GDM1 (cell line): ENCODE results near the gene RPRD2.
"Not testable (repeated sequence)": the region's sequence is repeated elsewhere in the genome, so short reads cannot be mapped to it uniquely, and the experiment has no call there.

Experiments used
- DNase-seq: peaks from one replicate; lab custom pipeline; 2025; lab: John Stamatoyannopoulos, UW

RPRD2 gene

DNA sequence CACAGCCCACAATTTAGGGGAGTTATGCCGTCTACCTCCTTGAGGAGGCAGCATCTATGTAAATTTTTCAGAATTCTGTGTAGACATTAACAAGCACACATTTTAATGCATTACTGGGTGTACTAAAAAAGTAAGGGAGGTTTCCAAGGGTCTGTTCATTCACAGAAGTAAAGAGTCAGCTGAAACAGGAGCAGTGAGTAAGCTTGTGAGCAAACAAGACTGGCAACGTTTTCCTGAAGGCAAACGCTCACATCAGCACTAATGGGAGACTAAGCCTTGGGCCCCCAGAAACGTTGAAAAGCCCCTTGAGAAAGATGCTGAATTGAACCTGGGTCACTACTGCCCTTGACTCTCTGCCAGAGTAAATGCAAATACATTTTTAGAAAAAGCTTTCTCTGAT lies 25.7 kb downstream of the RPRD2 start:
- no peak for DNase-seq

DNA sequence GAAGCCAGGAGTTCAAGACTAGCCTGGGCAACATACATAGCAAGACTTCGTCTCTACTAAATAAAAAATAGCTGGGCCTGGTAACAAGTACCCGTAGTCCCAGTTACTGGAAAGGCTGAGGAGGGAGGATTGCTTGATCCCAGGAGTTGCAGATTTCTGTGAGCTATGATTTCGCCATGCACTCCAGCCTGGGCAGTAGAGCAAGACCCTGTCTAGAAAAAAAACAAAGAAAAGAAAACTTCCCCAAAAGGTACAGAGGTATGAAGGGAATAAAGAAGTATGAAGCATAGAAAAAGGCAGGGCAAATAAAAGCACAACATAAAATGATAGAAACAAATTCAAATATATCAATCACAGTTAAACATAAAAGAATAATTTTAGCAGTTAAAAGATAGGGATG lies 28.7 kb downstream of the RPRD2 start:
- no peak for DNase-seq

DNA sequence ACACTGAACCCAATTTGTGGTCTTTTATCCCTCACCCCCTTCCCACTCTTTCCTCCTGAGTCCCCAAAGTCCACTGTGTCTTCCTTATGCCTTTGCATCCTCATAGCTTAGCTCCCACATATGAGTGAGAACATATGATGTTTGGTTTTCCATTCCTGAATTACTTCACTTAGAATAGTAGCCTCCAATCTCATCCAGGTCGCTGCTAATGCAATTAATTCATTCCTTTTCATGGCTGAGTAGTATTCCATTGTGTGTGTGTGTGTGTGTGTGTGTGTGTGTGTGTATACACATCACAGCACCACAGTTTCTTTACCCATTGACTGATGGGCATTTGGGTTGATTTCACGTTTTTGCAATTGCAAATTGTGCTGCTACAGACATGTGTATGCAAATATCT lies 31.2 kb downstream of the RPRD2 start:
- DNase-seq = not testable (repeated sequence)

DNA sequence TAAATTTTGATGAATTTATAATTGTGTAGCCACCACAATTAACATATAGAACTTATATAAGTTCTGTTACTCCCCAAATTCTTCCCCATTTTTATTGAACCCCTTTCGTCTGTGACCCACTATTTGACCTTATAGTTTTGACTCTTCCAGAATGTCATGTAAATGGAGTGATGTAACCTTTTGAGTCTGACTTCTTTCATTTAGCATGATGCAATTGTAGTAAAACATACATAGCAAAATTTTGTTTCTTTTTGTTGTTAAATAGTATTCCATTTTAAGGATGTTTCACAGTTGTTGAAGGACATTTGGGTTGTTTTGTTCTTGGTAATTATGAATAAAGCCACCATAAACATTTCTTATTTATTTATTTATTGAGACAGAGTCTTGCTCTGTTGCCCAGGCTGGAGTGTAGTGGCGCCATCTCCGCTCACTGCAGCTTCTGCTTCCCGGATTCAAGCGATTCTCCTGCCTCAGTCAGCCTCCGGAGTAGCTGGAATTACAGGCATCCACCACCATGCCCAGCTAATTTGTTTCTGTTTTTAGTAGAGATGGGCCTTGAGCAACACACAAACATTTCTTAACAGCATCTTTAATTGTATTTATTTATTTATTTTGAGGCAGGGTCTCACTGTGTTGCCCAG lies 33.6 kb downstream of the RPRD2 start:
- DNase-seq = no peak

DNA sequence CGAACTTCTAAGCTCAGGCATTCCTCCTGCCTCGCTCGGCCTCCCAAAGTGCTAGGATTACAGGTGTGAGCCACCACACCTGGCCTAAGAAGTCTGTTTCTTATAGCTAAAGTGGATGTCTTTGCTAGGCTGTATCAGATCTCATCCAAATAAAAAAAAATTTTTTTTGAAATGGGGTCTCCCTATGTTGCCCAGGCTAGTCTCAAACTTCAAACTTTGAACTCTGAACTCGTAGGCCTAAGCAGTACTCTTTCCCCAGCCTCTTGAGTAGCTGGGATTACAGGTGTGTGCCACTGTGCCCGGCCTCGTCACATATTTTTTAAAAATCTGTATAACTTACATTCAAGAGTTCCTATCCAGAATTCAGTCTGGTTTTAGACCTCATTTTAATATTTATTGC lies 40.5 kb downstream of the RPRD2 start:
- no peak for DNase-seq

DNA sequence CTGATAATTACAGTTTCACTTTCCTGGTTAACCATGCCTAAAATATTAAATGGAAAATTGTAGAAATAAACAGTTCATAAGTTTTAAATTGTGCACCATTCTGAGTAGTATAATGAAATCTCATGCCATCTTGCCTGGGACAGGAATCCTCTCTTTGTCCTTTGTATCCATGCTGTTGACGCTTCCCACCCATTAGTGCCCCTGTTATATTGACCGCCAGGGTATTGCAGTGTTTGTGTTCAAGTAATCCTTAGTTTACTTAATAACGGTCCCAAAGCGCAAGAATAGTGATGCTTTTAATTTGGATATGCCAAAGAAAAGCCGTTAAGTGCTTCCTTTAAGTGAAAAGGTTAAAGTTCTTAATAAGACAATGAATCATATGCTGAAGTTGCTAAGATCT lies 41.7 kb downstream of the RPRD2 start:
- no peak for DNase-seq

DNA sequence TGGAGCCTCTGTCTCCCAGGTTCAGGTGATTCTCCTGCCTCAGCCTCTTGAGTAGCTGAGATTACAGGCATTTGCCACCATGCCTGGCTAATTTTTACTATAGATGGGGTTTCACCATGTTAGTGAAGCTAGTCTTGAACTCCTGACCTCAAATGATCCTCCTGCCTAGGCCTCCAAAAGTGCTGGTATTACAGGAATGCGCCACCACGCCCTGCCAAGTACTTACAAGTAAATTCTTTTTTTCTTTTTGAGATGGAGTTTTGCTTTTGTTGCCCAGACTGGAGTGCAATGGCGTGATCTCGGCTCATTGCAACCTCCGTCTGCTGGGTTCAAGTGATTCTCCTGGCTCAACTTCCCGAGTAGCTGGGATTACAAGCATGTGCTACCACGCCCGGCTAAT lies 42.5 kb downstream of the RPRD2 start:
- DNase-seq = no peak

DNA sequence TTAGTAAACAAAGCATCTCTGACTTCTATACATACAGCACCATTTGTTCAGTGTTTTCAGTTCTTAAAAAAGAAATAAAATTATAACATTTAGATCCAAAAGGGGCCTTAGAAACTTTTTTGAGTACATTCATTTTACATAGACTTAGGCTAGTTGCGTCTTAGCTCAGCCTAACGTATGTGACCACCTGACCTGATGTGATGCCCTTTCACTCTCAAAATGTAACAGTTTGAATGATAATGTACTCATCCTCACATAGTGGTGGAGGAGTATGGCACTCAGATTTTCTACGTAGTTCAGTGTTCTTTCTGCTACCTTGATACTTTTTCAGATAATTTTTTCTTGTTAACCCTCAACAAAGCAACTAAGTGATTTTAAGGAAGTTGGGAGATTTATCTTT lies 43.4 kb downstream of the RPRD2 start:
- DNase-seq = no peak

DNA sequence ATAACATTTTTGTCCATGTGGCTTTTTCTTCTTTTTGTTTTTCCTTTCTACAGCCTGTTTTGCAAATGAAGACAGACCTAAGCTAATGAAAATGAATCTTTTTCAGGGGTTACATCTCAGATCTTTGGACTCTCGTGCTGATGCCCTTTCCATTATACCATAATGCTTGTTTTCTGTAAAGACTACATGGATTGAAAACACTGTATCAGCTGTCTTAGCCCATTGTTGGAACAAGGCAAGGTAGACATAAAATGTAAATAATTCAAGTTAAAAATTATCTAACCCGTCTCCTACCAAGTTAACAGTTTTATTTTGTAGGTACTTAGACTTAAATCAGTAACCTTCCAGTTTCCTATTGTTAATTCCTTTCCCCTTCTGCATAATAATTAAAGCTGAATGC lies 44.9 kb downstream of the RPRD2 start:
- DNase-seq = no peak

DNA sequence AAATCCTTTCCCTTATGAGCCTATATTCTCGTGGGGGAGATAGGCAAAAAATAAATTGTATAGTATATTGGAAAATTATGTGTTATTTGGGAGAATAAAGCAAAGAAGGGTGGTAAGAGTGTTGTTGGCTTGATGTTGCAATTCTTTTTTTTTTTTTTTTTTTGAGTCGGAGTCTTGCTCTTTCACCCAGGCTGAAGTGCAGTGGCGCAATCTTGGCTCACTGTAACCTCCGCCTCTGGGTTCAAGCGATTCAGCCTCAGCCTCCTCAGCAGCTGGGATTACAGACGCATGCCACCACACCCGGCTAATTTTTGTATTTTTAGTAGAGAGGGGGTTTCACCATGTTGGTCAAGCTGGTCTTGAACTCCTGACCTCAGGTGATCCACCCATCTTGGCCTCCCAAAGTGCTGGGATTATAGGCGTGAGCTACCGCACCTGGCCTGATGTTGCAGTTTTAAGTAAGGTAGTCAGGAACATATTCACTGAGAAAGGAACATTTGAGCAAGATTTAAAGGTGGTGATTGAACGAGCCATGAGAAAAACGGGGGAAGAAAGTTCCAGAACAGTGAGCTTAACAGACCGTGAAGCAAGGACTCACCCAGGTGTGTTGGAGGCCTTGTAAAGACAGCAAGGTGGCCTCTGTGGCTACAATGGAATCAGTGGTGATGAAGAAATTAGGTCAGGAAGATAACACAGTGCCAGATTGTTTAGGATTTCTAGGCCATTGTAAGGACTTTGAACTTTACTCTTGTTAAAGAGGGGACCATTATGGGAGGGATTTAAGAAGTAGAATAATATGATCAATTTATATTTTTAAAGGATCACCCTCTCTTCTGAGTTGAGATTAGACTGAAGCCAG lies 45.8 kb downstream of the RPRD2 start:
- no peak for DNase-seq

DNA sequence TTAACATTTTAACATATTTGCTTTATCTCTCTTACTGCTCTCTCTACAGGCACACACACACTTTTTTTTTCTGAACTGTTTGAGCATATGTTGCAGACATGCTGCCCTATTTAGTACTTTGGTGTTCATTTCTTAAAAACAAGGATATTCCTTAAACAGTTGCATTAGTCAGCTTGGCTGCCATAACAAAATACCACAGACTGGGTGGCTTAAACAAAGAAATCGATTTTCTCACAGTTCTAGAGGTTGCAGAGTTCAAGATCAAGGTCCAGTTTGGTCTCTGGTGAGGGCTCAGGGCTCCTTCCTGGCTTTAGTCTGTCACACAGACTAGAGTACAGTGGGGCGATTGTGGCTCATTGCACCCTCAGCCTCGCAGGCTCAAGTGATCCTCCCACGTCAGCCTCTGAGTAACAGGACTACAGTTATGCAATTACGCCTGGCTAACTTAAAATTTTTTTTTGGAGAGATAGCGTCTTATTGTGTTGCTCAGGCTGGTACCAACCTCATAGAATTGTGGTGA lies 46.7 kb downstream of the RPRD2 start:
- no peak for DNase-seq

DNA sequence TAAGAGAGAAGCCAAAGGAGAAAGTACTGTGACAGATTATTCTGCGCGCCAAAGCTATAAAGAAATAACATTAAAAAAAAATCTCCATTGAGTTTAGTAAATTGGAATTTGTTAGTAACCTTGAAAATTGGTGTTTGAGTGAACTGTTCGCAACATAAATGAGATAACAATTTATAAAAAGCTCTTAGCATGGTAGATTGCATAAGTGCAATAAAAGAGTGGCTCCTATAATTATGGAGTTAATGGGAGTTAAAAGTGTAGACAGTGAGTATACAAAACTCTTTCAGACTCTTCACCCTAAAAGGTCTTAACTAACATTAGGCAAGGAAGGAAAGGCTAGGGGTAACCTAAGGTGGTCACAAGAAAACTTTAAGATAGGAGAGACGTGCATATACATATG lies 50.6 kb downstream of the RPRD2 start:
- no peak for DNase-seq

DNA sequence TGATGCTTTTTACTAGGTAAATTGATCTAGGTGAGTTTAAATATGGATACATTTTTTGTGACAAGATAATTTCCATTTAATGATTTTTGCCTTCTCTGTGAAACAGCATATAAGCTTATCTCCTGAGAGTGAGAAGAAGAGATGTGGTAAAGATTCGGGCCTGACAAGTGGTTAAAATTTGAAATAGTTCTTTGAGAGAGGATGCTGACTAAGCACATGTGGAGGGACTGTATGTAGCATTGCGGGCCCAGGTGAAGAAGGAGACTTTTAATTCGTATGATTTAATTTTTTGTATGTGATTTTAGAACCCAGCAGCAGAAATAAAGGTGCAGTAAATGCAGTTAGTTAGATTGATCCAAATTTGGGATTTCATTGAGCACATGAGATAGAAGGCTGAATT lies 51.9 kb downstream of the RPRD2 start:
- DNase-seq = no peak

DNA sequence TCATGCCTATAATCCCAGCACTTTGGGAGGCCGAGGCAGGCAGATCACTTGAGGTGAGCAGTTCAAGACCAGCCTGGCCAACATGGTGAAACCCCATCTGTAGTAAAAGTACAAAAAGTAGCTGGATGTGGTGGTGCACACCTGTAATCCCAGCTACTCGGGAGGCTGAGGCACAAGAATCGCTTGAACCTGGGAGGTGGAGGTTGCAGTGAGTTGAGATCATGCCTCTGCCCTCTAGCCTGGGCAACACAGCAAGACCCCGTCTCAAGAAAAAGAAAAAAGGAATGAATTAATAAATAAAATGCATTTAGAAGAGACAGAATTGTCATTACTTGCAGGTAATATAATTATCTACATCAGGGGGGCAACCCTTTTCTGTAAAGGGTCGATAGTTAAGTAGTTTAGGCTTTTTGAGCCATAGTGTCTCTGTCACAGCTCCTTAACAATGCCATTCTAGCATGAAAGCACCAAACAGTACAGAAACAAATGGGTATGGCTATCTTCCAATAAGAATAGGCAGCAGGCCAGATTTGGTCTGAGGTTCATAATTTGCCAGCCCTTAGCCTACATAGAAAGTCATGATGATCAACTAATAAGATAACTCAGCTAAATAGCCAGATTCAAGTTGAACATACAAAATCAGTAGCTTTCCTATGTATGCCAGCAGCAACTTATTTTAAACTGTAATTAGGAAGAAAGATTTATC lies 56.8 kb downstream of the RPRD2 start:
- DNase-seq = no peak

DNA sequence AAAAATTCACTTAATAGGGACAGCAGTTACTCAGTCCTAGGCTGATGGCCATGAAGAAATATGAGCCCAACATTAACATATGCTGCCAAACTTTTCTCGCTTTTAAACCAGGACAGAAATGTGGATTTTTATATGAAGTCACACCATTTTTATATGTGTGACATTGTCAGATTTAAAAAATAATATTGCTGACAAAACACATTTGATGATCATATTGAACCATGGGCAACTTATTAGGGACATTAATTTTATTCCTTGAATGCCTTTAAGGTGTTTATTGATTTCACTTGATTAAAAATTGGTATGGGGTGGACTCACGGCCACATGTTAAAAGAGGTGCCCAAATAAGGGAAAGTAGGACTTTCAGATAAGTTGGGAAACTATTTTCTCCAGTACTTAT lies 58.6 kb downstream of the RPRD2 start:
- no peak for DNase-seq

DNA sequence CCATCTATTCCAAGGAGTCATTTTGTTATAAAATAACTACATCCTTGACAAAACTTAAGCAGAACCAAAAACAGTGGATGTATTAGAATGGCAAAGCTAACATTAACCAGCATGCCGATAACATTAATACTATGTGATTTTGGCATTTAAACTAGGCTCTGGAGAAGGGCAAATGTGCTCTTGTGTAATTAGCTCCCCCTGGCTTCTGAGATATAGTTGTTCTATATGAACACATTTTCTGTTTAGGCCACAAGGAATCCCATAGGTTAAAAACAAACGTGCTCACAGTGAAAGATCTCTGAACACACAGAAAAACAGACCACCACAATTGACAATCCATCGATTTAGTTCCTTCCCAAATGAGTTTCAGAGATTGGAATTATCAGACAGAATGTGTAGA lies 65.9 kb downstream of the RPRD2 start:
- no peak for DNase-seq

DNA sequence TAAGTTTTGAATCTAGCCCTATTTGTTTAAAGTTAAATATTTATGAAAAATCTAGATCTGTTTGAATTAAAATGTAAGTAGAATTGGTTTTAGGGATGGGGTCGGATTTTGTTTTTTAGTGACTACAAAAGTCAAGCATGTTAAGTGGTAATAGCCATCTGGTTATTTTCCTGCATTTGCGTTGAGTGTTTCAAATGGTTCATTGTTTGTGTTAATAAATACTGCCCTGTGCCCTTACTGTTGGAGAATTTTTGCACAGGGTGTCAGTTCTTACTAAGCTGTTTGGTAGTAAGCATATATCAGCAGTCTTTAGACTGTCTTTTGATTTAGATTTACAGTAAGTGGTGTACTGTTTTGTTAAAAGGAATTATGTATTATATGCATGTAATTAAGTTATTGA lies 77.2 kb downstream of the RPRD2 start:
- no peak for DNase-seq

DNA sequence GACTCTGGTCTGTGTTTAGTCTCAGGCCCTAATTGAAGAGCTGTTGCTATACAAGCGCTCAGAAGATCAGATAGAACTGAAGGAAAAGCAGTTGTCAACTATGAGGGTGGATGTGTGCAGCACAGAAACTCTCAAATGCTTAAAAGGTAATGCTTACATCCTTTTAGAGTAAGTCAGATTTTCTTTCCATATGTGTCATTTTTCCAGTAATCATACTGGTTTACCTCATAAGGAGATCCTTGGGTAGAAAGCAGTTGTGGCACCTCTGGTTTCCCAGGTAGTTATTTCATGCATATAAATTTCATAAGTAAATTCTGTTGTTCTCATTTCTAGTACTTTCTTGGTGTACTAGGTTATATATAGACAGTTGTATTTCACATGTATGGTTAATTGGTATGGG lies 80.3 kb downstream of the RPRD2 start:
- DNase-seq = no peak

DNA sequence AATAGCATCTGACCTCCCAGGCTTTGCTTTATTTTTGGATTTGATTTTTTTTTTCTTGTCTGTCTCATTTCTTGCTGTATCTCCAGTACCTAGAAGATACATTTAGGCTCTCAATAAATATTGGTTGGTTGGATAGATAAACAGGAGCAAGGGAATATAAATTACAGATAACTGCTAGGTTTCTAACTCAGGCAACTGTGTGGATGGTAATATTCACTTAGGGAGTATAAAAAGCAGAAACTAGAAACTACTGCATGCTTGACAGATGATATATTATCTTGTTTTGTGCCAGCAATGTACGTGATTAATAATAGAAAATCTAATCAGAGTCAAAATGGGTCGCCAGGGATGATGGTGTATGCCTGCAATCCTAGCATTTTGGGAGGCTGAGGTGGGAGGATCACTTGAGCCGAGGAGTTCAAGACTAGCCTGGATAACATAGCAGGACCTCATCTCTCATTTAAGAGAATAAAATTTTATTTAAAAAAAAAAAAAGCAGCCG lies 92.2 kb downstream of the RPRD2 start:
- no peak for DNase-seq

DNA sequence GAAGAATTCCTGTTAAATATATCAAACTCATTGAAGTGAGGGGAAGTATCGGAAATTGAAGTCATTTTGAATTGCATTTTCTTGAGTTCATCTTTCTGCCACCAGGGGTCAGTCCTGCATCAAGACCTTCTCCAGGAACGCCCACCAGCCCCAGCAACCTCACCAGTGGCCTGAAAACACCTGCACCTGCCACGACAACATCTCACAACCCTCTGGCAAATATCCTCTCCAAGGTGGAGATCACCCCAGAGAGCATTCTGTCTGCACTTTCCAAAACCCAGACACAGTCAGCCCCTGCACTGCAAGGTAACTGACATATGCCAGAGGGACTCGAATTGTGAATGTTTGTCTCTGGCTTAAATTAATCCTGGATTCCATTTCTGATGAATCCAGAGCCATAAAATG lies 100.5 kb downstream of the RPRD2 start:
- DNase-seq = peak; percentile 15

DNA sequence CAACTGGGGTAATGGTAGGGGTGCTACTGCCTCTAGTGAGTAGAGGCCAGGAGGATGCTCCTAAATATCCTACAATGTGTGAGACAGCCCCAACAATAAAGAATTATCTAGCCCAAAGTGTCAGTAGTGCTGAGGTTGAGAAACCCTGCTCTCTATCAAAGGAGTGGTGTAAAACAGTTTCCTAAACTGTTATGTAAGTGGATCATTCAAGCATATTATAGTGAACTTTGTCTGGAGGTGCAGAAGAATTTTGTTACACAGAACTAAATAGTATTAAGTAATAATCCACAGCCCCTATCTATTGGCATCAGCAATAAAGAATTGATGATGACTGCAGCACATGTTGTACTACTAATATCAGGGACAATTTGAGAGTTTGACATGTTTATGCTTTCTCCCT lies 103.0 kb downstream of the RPRD2 start:
- no peak for DNase-seq

DNA sequence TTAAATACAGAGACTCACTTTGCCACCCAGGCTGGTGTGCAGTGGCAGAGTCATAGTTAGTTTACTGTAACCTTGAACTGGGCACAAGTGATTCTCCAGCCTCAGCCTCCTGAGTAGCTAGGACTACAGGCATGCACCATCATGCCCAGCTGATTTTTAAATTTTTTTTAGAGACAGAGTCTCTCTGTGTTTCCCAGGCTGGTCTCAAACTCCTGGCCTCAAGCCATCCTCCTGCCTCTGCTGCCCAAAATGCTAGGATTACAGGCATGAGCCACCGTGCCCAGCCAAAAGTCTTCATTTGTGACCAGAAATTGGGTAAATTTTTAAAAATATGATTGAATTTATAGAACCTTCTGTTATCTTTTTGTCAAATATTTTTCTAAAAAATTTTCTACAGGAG lies 105.3 kb downstream of the RPRD2 start:
- DNase-seq = no peak
